Measurements from ENCODE around the gene GRK3. TPM values are rescaled to one million over a fixed set of nuclear protein-coding genes. Genes with fewer than 3 reads are reported as not detected.

GRK3 gene
- total RNA-seq, 1 experiment from 2014 or later: 0.37 TPM

DNA sequence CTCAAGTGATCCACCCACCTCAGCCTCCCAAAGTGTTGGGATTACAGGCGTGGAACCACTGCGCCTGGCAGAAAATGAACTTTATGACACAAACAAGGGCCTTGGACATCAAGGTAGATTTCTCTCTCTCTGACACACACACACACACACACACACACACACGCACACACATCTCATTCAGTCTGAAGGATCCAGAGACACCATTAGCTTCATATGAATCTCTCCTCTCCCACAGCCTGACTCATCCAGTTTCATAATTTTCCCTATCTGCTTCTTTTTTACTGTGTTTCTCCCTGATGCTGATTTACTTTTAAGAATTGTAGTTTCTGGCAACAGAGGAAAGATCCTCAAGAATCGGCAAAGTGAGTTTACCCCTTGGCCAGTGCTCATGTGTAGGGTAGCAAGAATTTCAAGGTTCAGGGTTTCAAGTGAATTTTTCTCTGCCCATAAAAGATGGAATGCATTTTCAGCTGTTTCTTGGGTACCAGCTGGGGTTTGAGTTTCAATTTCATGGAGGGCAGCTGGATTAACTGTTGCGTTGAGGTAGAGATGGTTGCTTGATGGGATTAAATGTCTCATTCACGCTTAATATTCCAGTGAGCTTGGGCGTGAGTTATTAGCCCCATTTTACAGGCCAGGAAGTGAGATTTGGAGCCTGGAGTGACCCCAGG, 181.0 kb downstream of the GRK3 start:
- ChIA-PET POLR2A (ENCODE audit: unreplicated experiment) (no interaction called here), CTCF (interaction anchor here (0.7 kb wide), 1 partner anchor 33 kb away, joined by 3 read pairs; no protein-coding TSS in a partner anchor)
- peak overlapping the region; percentile 65 for H3K27ac ChIP-seq
- TF ChIP-seq CTCF (conservative IDR thresholded peaks at IDR 0.05) (no peak), EZH2 (IDR thresholded peaks at IDR 0.05; ENCODE audit: low read depth) (no peak)
- no peaks in the 10 kb centered on the region for H4K20me1 ChIP-seq (ENCODE audit: insufficient read depth)
- H3K79me2 ChIP-seq (ENCODE audit: low read depth): no peaks in the 10 kb centered on the region
- H2AFZ ChIP-seq: no peak overlapping the region
- H3K9me2 ChIP-seq (ENCODE audit: insufficient read depth): no peaks in the 10 kb centered on the region
- H3K4me1 ChIP-seq (replicated peaks; ENCODE audit: insufficient read depth): peaks cover 14% of the 10 kb centered on the region
- no peak for DNase-seq
- intact Hi-C loops (cut with micrococcal nuclease; ENCODE audit: unreplicated experiment): no loop called here
- no peaks in the 10 kb centered on the region for H3K9me3 ChIP-seq (ENCODE audit: insufficient read depth, low read depth)
- 0 out of 2 replicates have a peak, but pooled peaks cover 3% of the 10 kb centered on the region for H3K27me3 ChIP-seq (ENCODE audit: insufficient read depth, low read depth)
- peaks cover 8% of the 10 kb centered on the region; the same call in 1 of the 2 replicates for H3F3A ChIP-seq (ENCODE audit: insufficient read depth, low read depth)
- BruUV-seq (replicated peaks): no TSS peak
- no peaks in the 10 kb centered on the region for H3K36me3 ChIP-seq (ENCODE audit: low read depth)
- H3K4me3 ChIP-seq: no peak overlapping the region
- no peak overlapping the region for H3K4me2 ChIP-seq

DNA sequence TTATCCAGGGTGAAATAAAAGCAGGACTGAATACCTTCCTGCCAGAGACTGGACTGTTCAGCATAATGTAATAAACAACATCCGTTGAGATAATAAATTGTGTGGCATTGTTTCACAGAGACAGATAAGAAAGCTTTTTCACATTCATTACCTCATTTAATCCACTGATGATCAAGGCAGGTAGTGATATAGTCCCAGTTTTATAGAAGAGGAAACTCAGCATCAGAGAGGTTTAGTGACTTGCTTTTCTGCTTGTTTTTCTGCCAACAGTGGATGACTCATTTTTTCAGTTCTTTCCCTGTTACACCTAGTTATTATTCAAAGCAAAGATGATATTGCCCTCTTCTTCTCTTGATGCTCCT, 181.5 kb downstream of the GRK3 start:
- intact Hi-C loops (cut with micrococcal nuclease; ENCODE audit: unreplicated experiment): no loop called here
- no TSS peak for BruUV-seq (replicated peaks)
- Histone ChIP-seq H3K4me2 (no peak overlapping the region), H3F3A (ENCODE audit: insufficient read depth, low read depth) (peaks cover 8% of the 10 kb centered on the region; the same call in 1 of the 2 replicates), H3K27ac (peak overlapping the region; percentile 65), H2AFZ (no peak overlapping the region), H3K4me3 (no peak overlapping the region), H3K79me2 (ENCODE audit: low read depth) (no peaks in the 10 kb centered on the region), H3K27me3 (ENCODE audit: insufficient read depth, low read depth) (0 out of 2 replicates have a peak, but pooled peaks cover 3% of the 10 kb centered on the region), H3K36me3 (ENCODE audit: low read depth) (no peaks in the 10 kb centered on the region), H3K4me1 (replicated peaks; ENCODE audit: insufficient read depth) (peaks cover 14% of the 10 kb centered on the region), H4K20me1 (ENCODE audit: insufficient read depth) (no peaks in the 10 kb centered on the region), H3K9me2 (ENCODE audit: insufficient read depth) (no peaks in the 10 kb centered on the region), H3K9me3 (ENCODE audit: insufficient read depth, low read depth) (no peaks in the 10 kb centered on the region)
- TF ChIP-seq CTCF (conservative IDR thresholded peaks at IDR 0.05): no peak
- TF ChIP-seq EZH2 (IDR thresholded peaks at IDR 0.05; ENCODE audit: low read depth): no peak
- POLR2A ChIA-PET (ENCODE audit: unreplicated experiment): no interaction called here
- DNase-seq: peak in 1 of 2 experiments; percentile 39
- CTCF ChIA-PET: interaction anchor here (0.7 kb wide), 1 partner anchor 33 kb away, joined by 3 read pairs; no protein-coding TSS in a partner anchor

DNA sequence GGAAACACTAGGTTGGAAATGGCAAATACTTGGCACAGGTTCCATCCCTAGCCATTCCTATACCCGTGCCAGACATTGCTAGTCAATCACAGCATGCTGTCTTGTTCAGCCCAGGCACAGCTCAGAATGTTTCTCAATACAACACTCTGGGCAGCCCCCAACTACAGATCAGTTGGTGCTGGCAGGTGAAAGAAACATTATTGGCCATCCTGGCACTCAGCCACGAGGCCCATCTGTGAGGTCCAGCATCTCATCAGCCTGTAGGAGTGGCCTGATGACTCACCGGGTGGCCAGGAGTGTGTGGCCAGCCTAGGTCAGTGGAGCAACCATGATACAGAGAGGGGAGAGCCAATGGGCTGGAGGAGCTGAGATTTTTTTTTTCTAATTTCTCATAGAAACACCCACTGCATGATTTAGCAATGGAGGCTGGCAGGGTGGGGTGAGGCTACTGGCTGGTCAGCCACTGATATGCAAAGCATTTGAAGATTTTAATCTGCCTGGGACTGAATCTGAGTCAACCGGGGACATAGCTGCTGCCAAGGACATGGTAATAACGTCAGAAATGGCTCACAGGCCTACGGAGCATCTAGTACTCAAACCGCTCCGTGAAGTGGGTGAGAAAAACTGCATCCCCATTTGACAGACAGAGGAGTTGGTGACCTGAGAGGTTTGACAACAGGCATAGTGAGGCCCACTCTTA, 182.9 kb downstream of the GRK3 start:
- no TSS peak for BruUV-seq (replicated peaks)
- CTCF ChIA-PET: interaction anchor here (0.7 kb wide), 1 partner anchor 461 kb away, joined by 3 read pairs; no protein-coding TSS in a partner anchor
- intact Hi-C loops (cut with micrococcal nuclease; ENCODE audit: unreplicated experiment): loop anchor here (1.0 kb wide), 1 partner anchor 13 kb away; no protein-coding TSS in a partner anchor
- peak; percentile 88 to 89 for DNase-seq
- POLR2A ChIA-PET (ENCODE audit: unreplicated experiment): interaction anchor here (0.7 kb wide), 1 partner anchor 21 kb away, joined by 6 read pairs; no protein-coding TSS in a partner anchor
- H3K4me3 ChIP-seq: no peak overlapping the region
- peaks cover 8% of the 10 kb centered on the region; the same call in 1 of the 2 replicates for H3F3A ChIP-seq (ENCODE audit: insufficient read depth, low read depth)
- peak overlapping the region; percentile 65 for H3K27ac ChIP-seq
- no peaks in the 10 kb centered on the region for H3K79me2 ChIP-seq (ENCODE audit: low read depth)
- TF ChIP-seq EZH2 (IDR thresholded peaks at IDR 0.05; ENCODE audit: low read depth) (no peak), CTCF (conservative IDR thresholded peaks at IDR 0.05) (no peak)
- H3K4me2 ChIP-seq: peak overlapping the region; percentile 24
- H2AFZ ChIP-seq: no peak overlapping the region
- H3K36me3 ChIP-seq (ENCODE audit: low read depth): no peaks in the 10 kb centered on the region
- H4K20me1 ChIP-seq (ENCODE audit: insufficient read depth): no peaks in the 10 kb centered on the region
- H3K9me3 ChIP-seq (ENCODE audit: insufficient read depth, low read depth): no peaks in the 10 kb centered on the region
- H3K4me1 ChIP-seq (replicated peaks; ENCODE audit: insufficient read depth): peaks cover 20% of the 10 kb centered on the region
- no peaks in the 10 kb centered on the region for H3K9me2 ChIP-seq (ENCODE audit: insufficient read depth)
- no peaks in the 10 kb centered on the region for H3K27me3 ChIP-seq (ENCODE audit: insufficient read depth, low read depth)
